ENCODE measurements around the gene ICE1. TPM values are rescaled to one million over a fixed set of nuclear protein-coding genes. Genes with fewer than 3 reads are reported as not detected.

The ICE1 gene
- polyA plus RNA-seq, 2 of the 4 experiments (the other 2 are of a cell fraction): 16.3 to 33.1 TPM

DNA sequence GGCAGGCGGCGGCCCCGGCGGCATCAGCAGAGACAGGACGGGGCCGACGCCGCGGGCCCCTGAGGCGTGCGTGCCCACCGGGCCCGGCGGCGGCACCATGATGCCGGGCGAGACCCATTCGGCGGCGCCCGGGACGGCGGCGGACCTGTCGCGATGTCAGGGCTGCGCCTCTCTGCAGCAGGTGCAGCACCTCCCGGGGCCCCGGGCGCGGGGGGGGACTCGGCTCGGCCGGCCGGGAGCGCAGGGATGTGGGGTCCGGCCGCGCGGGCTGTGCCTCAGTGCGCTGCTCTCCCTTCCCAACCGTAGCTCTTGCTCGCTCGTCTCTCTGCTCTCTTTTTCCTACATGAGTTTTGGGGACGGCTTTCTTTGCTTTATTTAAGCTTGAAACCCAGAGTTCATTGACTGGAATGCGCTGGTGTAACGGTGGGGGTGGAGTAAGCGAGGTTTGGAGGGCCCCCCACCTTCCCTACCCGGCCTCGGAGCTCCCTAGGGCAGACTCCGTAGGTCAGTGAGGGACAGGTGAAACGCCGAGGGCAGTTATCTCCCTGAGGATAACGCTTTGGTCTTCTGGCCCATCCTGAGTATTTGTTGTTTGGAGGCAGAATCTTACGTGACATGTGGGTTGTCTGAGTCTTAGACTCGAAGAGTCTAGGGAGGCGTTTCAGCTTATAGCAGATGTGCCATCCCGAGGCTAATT, 490 bp downstream of the ICE1 start:
- peaks cover 18% of the 10 kb centered on the region; the same call in 2 of the 3 replicates for H3K4me1 ChIP-seq
- peak overlapping the region; percentile 87 to 88 for H3K27ac ChIP-seq
- no peak for FAIRE-seq
- 2% methylated on average over 23 of the region's 58 CpGs for WGBS (ENCODE audit: missing lambda C conversion rate)
- ChIA-PET POLR2A (interaction anchor here (0.6 to 1.7 kb wide), 7 partner anchors 8 to 552 kb away, joined by 3 to 8 read pairs (median 4); partner anchors contain the start of gene ADAMTS16), CTCF (interaction anchor here (0.8 to 9.7 kb wide), 7 partner anchors 13 to 1322 kb away, joined by 3 to 234 read pairs (median 4); partner anchors contain the start of gene ADAMTS16)
- no peak for DNase-seq (ENCODE audit: low read depth in 1 of 2, low spot score in 1 of 2)
- ATAC-seq: peak; percentile 46 to 57
- peaks cover 3% of the 10 kb centered on the region; the same call in 2 of the 3 replicates for H3K9me3 ChIP-seq
- peak overlapping the region; percentile 95 for H3K4me3 ChIP-seq
- TF ChIP-seq SMC3 (IDR thresholded peaks at IDR 0.05) (no peak), PHF8 (IDR thresholded peaks at IDR 0.05; ENCODE audit: borderline replicate concordance, low read depth) (peak; percentile 89), KDM5A (IDR thresholded peaks at IDR 0.05) (peak; percentile 67)
- H3K4me2 ChIP-seq: peak overlapping the region; percentile 96

DNA sequence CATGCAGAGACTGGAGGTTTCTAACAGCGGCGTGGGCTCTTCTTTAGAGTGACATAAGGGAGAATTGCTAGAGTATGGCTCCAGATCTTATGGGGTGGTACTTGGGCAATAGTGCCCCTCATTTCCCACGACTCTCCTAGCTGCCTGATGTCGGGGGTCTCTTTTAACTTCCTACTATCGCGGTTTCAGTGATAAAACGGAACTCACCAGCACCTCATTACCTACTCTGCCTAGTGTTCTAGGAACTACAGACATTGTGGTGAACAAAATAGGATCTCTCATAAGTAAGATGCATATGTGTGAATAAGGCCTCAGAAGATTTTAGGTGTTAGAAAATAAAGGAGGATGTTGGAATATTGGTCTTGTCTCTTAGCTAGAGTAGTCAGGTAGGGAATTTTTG, 1.1 kb downstream of the ICE1 start:
- FAIRE-seq (no peak), DNase-seq (ENCODE audit: low read depth in 1 of 2, low spot score in 1 of 2) (no peak), ATAC-seq (no peak)
- H3K27ac ChIP-seq: peak overlapping the region; percentile 87 to 88; a peak in 4 of 6 replicates
- H3K4me2 ChIP-seq: peak overlapping the region; percentile 96
- CTCF ChIA-PET: interaction anchor here (0.8 to 9.7 kb wide), 5 partner anchors 12 to 1322 kb away, joined by 3 to 234 read pairs (median 4); partner anchors contain the start of gene ADAMTS16
- no peak for TF ChIP-seq EHF (CRISPR knock-in tag; IDR thresholded peaks at IDR 0.05)
- TF ChIP-seq ZSCAN20 (CRISPR knock-in tag; IDR thresholded peaks at IDR 0.05): no peak
- no peak for TF ChIP-seq HOXB13 (CRISPR knock-in tag; IDR thresholded peaks at IDR 0.05; ENCODE audit: low read depth)
- TF ChIP-seq CBX8 (IDR thresholded peaks at IDR 0.05): no peak
- TF ChIP-seq CBX2 (IDR thresholded peaks at IDR 0.05; ENCODE audit: borderline replicate concordance, low read depth): no peak
- no peak for TF ChIP-seq EHMT2 (IDR thresholded peaks at IDR 0.05; ENCODE audit: low read depth)
- no peak for TF ChIP-seq ESRRA (IDR thresholded peaks at IDR 0.05; ENCODE audit: borderline replicate concordance, low read length)
- no peak for TF ChIP-seq TFCP2L1 (CRISPR knock-in tag; IDR thresholded peaks at IDR 0.05)
- TF ChIP-seq TP53 (CRISPR knock-in tag; IDR thresholded peaks at IDR 0.05): no peak
- no peak for TF ChIP-seq SMC3 (IDR thresholded peaks at IDR 0.05)
- TF ChIP-seq RCOR1 (IDR thresholded peaks at IDR 0.05; ENCODE audit: low read depth, low read length): no peak
- no peak for TF ChIP-seq CHD4 (IDR thresholded peaks at IDR 0.05; ENCODE audit: borderline replicate concordance)
- peaks cover 5% of the 10 kb centered on the region; the same call in 2 of the 3 replicates for H3K9me3 ChIP-seq
- POLR2A ChIA-PET: no interaction called here
- WGBS (ENCODE audit: missing lambda C conversion rate): 61% methylated on average over 7 of the region's 7 CpGs
- peak overlapping the region; percentile 95 for H3K4me3 ChIP-seq
- H3K4me1 ChIP-seq: peaks cover 18% of the 10 kb centered on the region; the same call in 2 of the 3 replicates

GRCh38 chr5:5424736-5425135, 2.3 kb downstream of the ICE1 start:
- Histone ChIP-seq H3K27ac (no peak overlapping the region), H3K4me3 (no peak overlapping the region), H3K4me1 (peaks cover 18% of the 10 kb centered on the region; the same call in 2 of the 3 replicates), H3K9me3 (peaks cover 5% of the 10 kb centered on the region), H3K4me2 (peak overlapping the region; percentile 96)
- DNase-seq (ENCODE audit: low read depth in 1 of 2, low spot score in 1 of 2): no peak
- TF ChIP-seq, protein P1, sequence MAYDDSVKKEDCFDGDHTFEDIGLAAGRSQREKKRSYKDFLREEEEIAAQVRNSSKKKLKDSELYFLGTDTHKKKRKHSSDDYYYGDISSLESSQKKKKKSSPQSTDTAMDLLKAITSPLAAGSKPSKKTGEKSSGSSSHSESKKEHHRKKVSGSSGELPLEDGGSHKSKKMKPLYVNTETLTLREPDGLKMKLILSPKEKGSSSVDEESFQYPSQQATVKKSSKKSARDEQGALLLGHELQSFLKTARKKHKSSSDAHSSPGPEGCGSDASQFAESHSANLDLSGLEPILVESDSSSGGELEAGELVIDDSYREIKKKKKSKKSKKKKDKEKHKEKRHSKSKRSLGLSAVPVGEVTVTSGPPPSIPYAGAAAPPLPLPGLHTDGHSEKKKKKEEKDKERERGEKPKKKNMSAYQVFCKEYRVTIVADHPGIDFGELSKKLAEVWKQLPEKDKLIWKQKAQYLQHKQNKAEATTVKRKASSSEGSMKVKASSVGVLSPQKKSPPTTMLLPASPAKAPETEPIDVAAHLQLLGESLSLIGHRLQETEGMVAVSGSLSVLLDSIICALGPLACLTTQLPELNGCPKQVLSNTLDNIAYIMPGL (CRISPR knock-in tag; IDR thresholded peaks at IDR 0.05; ENCODE audit: borderline replicate concordance): no peak
- TF ChIP-seq CBX8 (IDR thresholded peaks at IDR 0.05) (no peak), TFCP2L1 (CRISPR knock-in tag; IDR thresholded peaks at IDR 0.05) (no peak), NR3C1 (IDR thresholded peaks at IDR 0.05) (no peak), RARB (CRISPR knock-in tag; IDR thresholded peaks at IDR 0.05) (no peak), CEBPB (IDR thresholded peaks at IDR 0.05) (no peak), MYC (IDR thresholded peaks at IDR 0.05; ENCODE audit: borderline replicate concordance, low read length) (no peak), CHD2 (IDR thresholded peaks at IDR 0.05; ENCODE audit: low read length, partially characterized antibody) (no peak), NFE2L2 (conservative IDR thresholded peaks at IDR 0.05; ENCODE audit: low read length) (no peak), GATA3 (IDR thresholded peaks at IDR 0.05; ENCODE audit: borderline replicate concordance) (no peak), RNF2 (IDR thresholded peaks at IDR 0.05; ENCODE audit: borderline replicate concordance, low read depth) (no peak), ZNF302 (CRISPR knock-in tag; IDR thresholded peaks at IDR 0.05) (no peak), HDAC2 (IDR thresholded peaks at IDR 0.05) (no peak), SREBF2 (IDR thresholded peaks at IDR 0.05) (no peak), HOXA7 (CRISPR knock-in tag; IDR thresholded peaks at IDR 0.05) (no peak), ATOH8 (CRISPR knock-in tag; IDR thresholded peaks at IDR 0.05; ENCODE audit: low read depth) (no peak)
- TF ChIP-seq, protein P2, sequence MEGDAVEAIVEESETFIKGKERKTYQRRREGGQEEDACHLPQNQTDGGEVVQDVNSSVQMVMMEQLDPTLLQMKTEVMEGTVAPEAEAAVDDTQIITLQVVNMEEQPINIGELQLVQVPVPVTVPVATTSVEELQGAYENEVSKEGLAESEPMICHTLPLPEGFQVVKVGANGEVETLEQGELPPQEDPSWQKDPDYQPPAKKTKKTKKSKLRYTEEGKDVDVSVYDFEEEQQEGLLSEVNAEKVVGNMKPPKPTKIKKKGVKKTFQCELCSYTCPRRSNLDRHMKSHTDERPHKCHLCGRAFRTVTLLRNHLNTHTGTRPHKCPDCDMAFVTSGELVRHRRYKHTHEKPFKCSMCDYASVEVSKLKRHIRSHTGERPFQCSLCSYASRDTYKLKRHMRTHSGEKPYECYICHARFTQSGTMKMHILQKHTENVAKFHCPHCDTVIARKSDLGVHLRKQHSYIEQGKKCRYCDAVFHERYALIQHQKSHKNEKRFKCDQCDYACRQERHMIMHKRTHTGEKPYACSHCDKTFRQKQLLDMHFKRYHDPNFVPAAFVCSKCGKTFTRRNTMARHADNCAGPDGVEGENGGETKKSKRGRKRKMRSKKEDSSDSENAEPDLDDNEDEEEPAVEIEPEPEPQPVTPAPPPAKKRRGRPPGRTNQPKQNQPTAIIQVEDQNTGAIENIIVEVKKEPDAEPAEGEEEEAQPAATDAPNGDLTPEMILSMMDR (IDR thresholded peaks at IDR 0.05): no peak
- TF ChIP-seq, protein P3, sequence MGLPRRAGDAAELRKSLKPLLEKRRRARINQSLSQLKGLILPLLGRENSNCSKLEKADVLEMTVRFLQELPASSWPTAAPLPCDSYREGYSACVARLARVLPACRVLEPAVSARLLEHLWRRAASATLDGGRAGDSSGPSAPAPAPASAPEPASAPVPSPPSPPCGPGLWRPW (IDR thresholded peaks at IDR 0.05): no peak
- 90% methylated on average over 2 of the region's 2 CpGs for WGBS (ENCODE audit: missing lambda C conversion rate)
- ATAC-seq: no peak
- CTCF ChIA-PET: interaction anchor here (2.0 to 9.7 kb wide), 2 partner anchors 285 to 547 kb away, joined by 5 to 234 read pairs; partner anchors contain the start of gene ADAMTS16
- no peak for FAIRE-seq
- POLR2A ChIA-PET: no interaction called here

All from A549 (cell line).